SK-N-SH (cell line): ENCODE results near the gene RS1. TPM values are rescaled to one million over a fixed set of nuclear protein-coding genes. Genes with fewer than 3 reads are reported as not detected.

Experiments used
- CTCF ChIA-PET: fragments of 300-600, 350-600 bp; formaldehyde crosslinking; extraction: SDS; loops from one replicate; lab custom pipeline; 2021; lab: Yijun Ruan, JAX
- POLR2A ChIA-PET: fragments of 350-600 bp; sonication (Branson Sonifier 250); formaldehyde crosslinking; extraction: SDS; loops from one replicate; lab custom pipeline; 2020; ENCODE audit warnings: antibody characterized with exemption, inconsistent platforms; lab: Yijun Ruan, JAX
- DNase-seq: peaks from one replicate; pipeline ENCODE4 v3.0.0; 2012
- H2AFZ ChIP-seq: fragments of 200-600 bp; sonication (generic); 2 replicates; pipeline ENCODE4 v1.8.1; 2016; ENCODE audit warnings: antibody characterized with exemption, mild to moderate bottlenecking, low read depth
- H3F3A ChIP-seq: fragments of 200-600 bp; sonication (generic); replicated peaks from 2 replicates; pipeline ENCODE3; 2016; ENCODE audit warnings: antibody characterized with exemption, mild to moderate bottlenecking; ENCODE audit not compliant: insufficient read depth
- H3K27ac ChIP-seq, 2 experiments: fragments of 200-500 bp in 1 of 2; fragments of 200-600 bp in 1 of 2; sonication (Bioruptor generic) in 1 of 2; sonication (generic), shearing (Covaris generic) in 1 of 2; 2 replicates each; pipeline versions ENCODE4 v1.5.1 to v1.6.1; 2014 to 2016; ENCODE audit warnings: low read depth in 2 of 2, inconsistent platforms in 1 of 2, low read length in 1 of 2, mild to moderate bottlenecking in 1 of 2, mixed read lengths in 1 of 2
- H3K27me3 ChIP-seq: fragments of 200-600 bp; sonication (generic), shearing (Covaris generic); 2 replicates; pipeline ENCODE4 v1.6.1; 2016; ENCODE audit warnings: mixed run types; ENCODE audit not compliant: insufficient read depth
- H3K36me3 ChIP-seq, 2 experiments: fragments of 200-500 bp in 1 of 2; fragments of 200-600 bp in 1 of 2; sonication (Bioruptor generic) in 1 of 2; sonication (generic) in 1 of 2; replicated peaks in 1 of 2; 2 replicates each; pipeline versions ENCODE3 to v1.5.1; 2014 to 2016; ENCODE audit warnings: low read length in 1 of 2, mild to moderate bottlenecking in 1 of 2; ENCODE audit not compliant: insufficient read depth in 2 of 2, control insufficient read depth in 1 of 2
- H3K4me1 ChIP-seq, 2 experiments: fragments of 200-500 bp in 1 of 2; fragments of 200-600 bp in 1 of 2; sonication (Bioruptor generic) in 1 of 2; sonication (generic), shearing (Covaris generic) in 1 of 2; 2 replicates each; pipeline versions ENCODE4 v1.5.1 to v1.6.1; 2014 to 2016; ENCODE audit warnings: low read depth in 1 of 2, low read length in 1 of 2, mixed run types in 1 of 2; ENCODE audit not compliant: insufficient read depth in 2 of 2, control insufficient read depth in 1 of 2
- H3K4me2 ChIP-seq: fragments of 200-600 bp; sonication (generic), shearing (Covaris generic); 2 replicates; pipeline ENCODE4 v1.6.1; 2017; ENCODE audit warnings: mixed run types
- H3K4me3 ChIP-seq, 2 experiments: fragments of 200-500 bp in 1 of 2; fragments of 200-600 bp in 1 of 2; sonication (Bioruptor generic) in 1 of 2; sonication (generic), shearing (Covaris generic) in 1 of 2; 2 replicates each; pipeline versions ENCODE4 v1.5.1 to v1.8.1; 2014 to 2016; ENCODE audit warnings: low read depth in 2 of 2, inconsistent platforms in 1 of 2, low read length in 1 of 2, mild to moderate bottlenecking in 1 of 2, mixed read lengths in 1 of 2, moderate library complexity in 1 of 2
- H3K79me2 ChIP-seq: fragments of 200-600 bp; sonication (generic); 2 replicates; pipeline ENCODE4 v1.8.1; 2017; ENCODE audit warnings: mild to moderate bottlenecking; ENCODE audit not compliant: insufficient read depth
- H3K9ac ChIP-seq: fragments of 200-600 bp; sonication (generic); 2 replicates; pipeline ENCODE4 v1.6.1; 2017; ENCODE audit warnings: mixed run types
- H3K9me2 ChIP-seq: fragments of 200-600 bp; sonication (generic); 2 replicates; pipeline ENCODE4 v1.6.1; 2017; ENCODE audit warnings: mixed run types
- H3K9me3 ChIP-seq: fragments of 200-600 bp; sonication (generic); 2 replicates; pipeline ENCODE4 v1.6.1; 2017; ENCODE audit warnings: mixed run types, mild to moderate bottlenecking, moderate library complexity
- H4K20me1 ChIP-seq: fragments of 200-600 bp; sonication (generic); 2 replicates; pipeline ENCODE4 v1.6.1; 2017; ENCODE audit warnings: mild to moderate bottlenecking, mixed run types; ENCODE audit not compliant: insufficient read depth
- CHD2 ChIP-seq: fragments of 150-350 bp; IDR thresholded peaks from 2 replicates; pipeline ENCODE4 v1.6.1; 2018; ENCODE audit warnings: low read length; ENCODE audit not compliant: partially characterized antibody
- CTCF ChIP-seq: fragments of 200-600 bp; sonication (generic); IDR thresholded peaks from 2 replicates; pipeline ENCODE4 v1.6.1; 2017; ENCODE audit warnings: antibody characterized with exemption, mild to moderate bottlenecking, moderate library complexity
- ELF1 ChIP-seq: IDR thresholded peaks from 2 replicates; pipeline ENCODE4 v1.4.0; 2012
- EZH2phosphoT487 ChIP-seq: fragments of 200-600 bp; sonication (generic); IDR thresholded peaks from 2 replicates; pipeline ENCODE4 v1.6.1; 2017; ENCODE audit warnings: low read depth, mixed run types, mild to moderate bottlenecking, antibody characterized with exemption, moderate library complexity, borderline replicate concordance
- FOSL2 ChIP-seq: IDR thresholded peaks from 2 replicates; pipeline ENCODE4 v1.4.0; 2012; ENCODE audit warnings: low read depth, mild to moderate bottlenecking, moderate library complexity, borderline replicate concordance
- GATA2 ChIP-seq: sonication (generic); formaldehyde crosslinking; IDR thresholded peaks from 2 replicates; pipeline ENCODE4 v1.5.0; 2020; ENCODE audit warnings: mild to moderate bottlenecking, missing genetic modification reagents
- JUND ChIP-seq: IDR thresholded peaks from 2 replicates; pipeline ENCODE4 v1.4.0; 2012
- MEF2A ChIP-seq: IDR thresholded peaks from 2 replicates; pipeline ENCODE4 v1.4.0; 2012; ENCODE audit warnings: low read depth, borderline replicate concordance
- MXI1 ChIP-seq: IDR thresholded peaks from 2 replicates; pipeline ENCODE4 v1.6.1; 2012; ENCODE audit warnings: mild to moderate bottlenecking, low read depth, low read length, improper control_type of control experiment
- NFIC ChIP-seq: IDR thresholded peaks from 2 replicates; pipeline ENCODE4 v1.4.0; 2012; ENCODE audit warnings: borderline replicate concordance
- PBX3 ChIP-seq: IDR thresholded peaks from 2 replicates; pipeline ENCODE4; 2012
- POLR2AphosphoS5 ChIP-seq: IDR thresholded peaks from 2 replicates; pipeline ENCODE4 v1.6.1; 2012; ENCODE audit warnings: low read depth, low read length
- RCOR1 ChIP-seq: fragments of 150-350 bp; IDR thresholded peaks from 2 replicates; pipeline ENCODE4 v1.6.1; 2017; ENCODE audit warnings: antibody characterized with exemption, low read length
- RXRA ChIP-seq: IDR thresholded peaks from 2 replicates; pipeline ENCODE4 v1.4.0; 2012; ENCODE audit warnings: low read depth, mild to moderate bottlenecking, borderline replicate concordance
- SIN3A ChIP-seq: IDR thresholded peaks from 2 replicates; pipeline ENCODE4 v1.6.1; 2012; ENCODE audit warnings: low read depth, mild to moderate bottlenecking, low read length, moderate library complexity, borderline replicate concordance
- SMC3 ChIP-seq: IDR thresholded peaks from 2 replicates; pipeline ENCODE4 v1.6.1; 2012; ENCODE audit warnings: low read depth, low read length, improper control_type of control experiment
- TAF1 ChIP-seq: IDR thresholded peaks from 2 replicates; pipeline ENCODE4 v1.6.1; 2012; ENCODE audit warnings: low read depth, mild to moderate bottlenecking, low read length, moderate library complexity, borderline replicate concordance
- TCF12 ChIP-seq: IDR thresholded peaks from 2 replicates; pipeline ENCODE4 v1.4.0; 2012
- TEAD4 ChIP-seq: IDR thresholded peaks from 2 replicates; pipeline ENCODE4 v1.4.0; 2012; ENCODE audit warnings: mild to moderate bottlenecking, borderline replicate concordance; ENCODE audit not compliant: insufficient read depth
- ZBTB33 ChIP-seq: IDR thresholded peaks from 2 replicates; pipeline ENCODE4 v1.4.0; 2012; ENCODE audit warnings: low read depth, borderline replicate concordance
- WGBS: methylation state at CpG from one replicate; pipeline ENCODE4 v1.1.6; 2017; ENCODE audit warnings: low lambda C conversion rate; 5-methylcytosine and 5-hydroxymethylcytosine counted together
- polyA plus RNA-seq, 3 experiments: library from polyadenylated mRNA; depleted of rRNA; stranded (reverse); fragments of >200 nt; gene quantifications; 2 replicates each; pipeline ENCODE4 v1.2.3, GENCODE V29; 2012
- TF ChIP-seq, protein P1 (sequence below): IDR thresholded peaks from 2 replicates; pipeline ENCODE4 v1.4.0; 2012; ENCODE audit warnings: low read depth

The RS1 gene
- polyA plus RNA-seq, 1 of the 3 experiments (the other 2 are of a cell fraction), result not detected

DNA sequence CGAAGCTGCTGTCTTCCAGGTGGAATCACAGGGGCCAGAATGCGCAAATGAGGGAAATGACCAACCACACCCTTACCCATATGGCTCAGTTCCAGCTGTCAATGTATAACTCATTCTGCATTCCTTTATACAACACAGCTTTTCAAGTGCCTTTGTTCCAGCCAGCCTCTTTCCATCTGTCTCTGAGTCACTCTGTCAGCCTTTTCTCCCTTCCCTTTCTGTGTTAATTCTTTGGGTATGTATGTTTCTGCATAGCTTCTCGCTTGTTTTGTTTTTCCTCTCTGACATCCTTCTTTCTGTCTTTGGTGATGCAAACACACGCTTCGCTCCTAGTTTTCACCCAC is 54.5 kb downstream of the RS1 start:
- Histone ChIP-seq H4K20me1 (no peaks in the 10 kb centered on the region), H3K27ac (no peak overlapping the region), H3F3A (no peaks in the 10 kb centered on the region), H2AFZ (no peak overlapping the region), H3K79me2 (no peaks in the 10 kb centered on the region), H3K27me3 (no peaks in the 10 kb centered on the region), H3K9me2 (no peaks in the 10 kb centered on the region; the same call in 1 of the 2 replicates), H3K9ac (no peak overlapping the region), H3K9me3 (no peaks in the 10 kb centered on the region), H3K4me2 (peak overlapping the region; percentile 46; the same call in 1 of the 2 replicates), H3K36me3 (peaks cover 0 to 8% of the 10 kb centered on the region in 2 experiments), H3K4me1 (no peaks in the 10 kb centered on the region; a peak in 1 of 4 replicates), H3K4me3 (no peak overlapping the region)
- CTCF ChIA-PET, result no interaction called here
- POLR2A ChIA-PET, result no interaction called here
- TF ChIP-seq JUND (peak; percentile 50), NFIC (peak; percentile 22), FOSL2 (peak; percentile 44; the same call in 1 of the 2 replicates), TCF12 (peak; percentile 71), SIN3A (no peak)
- no peak for DNase-seq
- WGBS, result 18% methylated on average over 5 of the region's 5 CpGs

GRCh38 chrX:18616688-18617406 is 55.1 kb downstream of the RS1 start:
- H3K79me2 ChIP-seq, result no peaks in the 10 kb centered on the region
- no peak overlapping the region for H2AFZ ChIP-seq
- no peaks in the 10 kb centered on the region; the same call in 1 of the 2 replicates for H3K9me2 ChIP-seq
- H3K27me3 ChIP-seq, result no peaks in the 10 kb centered on the region
- no peak overlapping the region for H3K4me2 ChIP-seq
- peaks cover 0 to 8% of the 10 kb centered on the region in 2 experiments for H3K36me3 ChIP-seq
- no peak for TF ChIP-seq CTCF
- TF ChIP-seq SIN3A, result no peak
- no peak for TF ChIP-seq RCOR1
- TF ChIP-seq TEAD4, result no peak
- TF ChIP-seq ELF1, result no peak
- TF ChIP-seq CHD2, result no peak
- TF ChIP-seq TCF12, result no peak
- TF ChIP-seq EZH2phosphoT487, result no peak
- TF ChIP-seq PBX3, result no peak
- no peak for TF ChIP-seq NFIC
- TF ChIP-seq MEF2A, result no peak
- TF ChIP-seq TAF1, result no peak
- no peak for TF ChIP-seq SMC3
- TF ChIP-seq MXI1, result no peak
- TF ChIP-seq, protein P1, sequence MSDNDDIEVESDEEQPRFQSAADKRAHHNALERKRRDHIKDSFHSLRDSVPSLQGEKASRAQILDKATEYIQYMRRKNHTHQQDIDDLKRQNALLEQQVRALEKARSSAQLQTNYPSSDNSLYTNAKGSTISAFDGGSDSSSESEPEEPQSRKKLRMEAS, result no peak
- TF ChIP-seq GATA2 (CRISPR knock-in tag), result no peak
- TF ChIP-seq RXRA, result no peak
- TF ChIP-seq ZBTB33, result no peak
- no peak for TF ChIP-seq POLR2AphosphoS5
- TF ChIP-seq, all 33 proteins: peak for 0
- Histone ChIP-seq H3K27ac (no peak overlapping the region), H3K4me1 (no peaks in the 10 kb centered on the region; a peak in 1 of 4 replicates), H4K20me1 (no peaks in the 10 kb centered on the region), H3K9ac (no peak overlapping the region), H3K4me3 (no peak overlapping the region), H3K9me3 (no peaks in the 10 kb centered on the region), H3F3A (no peaks in the 10 kb centered on the region)
- POLR2A ChIA-PET, result no interaction called here
- WGBS, result 57% methylated on average over 8 of the region's 8 CpGs
- DNase-seq, result no peak
- CTCF ChIA-PET, result no interaction called here
